ENCODE results near the gene ACSM2B.
"Not testable (repeated sequence)": the region's sequence is repeated elsewhere in the genome, so short reads cannot be mapped to it uniquely, and the experiment has no call there.

ACSM2B gene

GRCh38 chr16:20595694-20596093 lies 19.5 kb upstream of the ACSM2B start:
- DNase-seq (ENCODE audit: low spot score): not testable (repeated sequence)

- not testable (repeated sequence) for DNase-seq (ENCODE audit: low spot score)
Observed at GRCh38 chr16:20595068-20595467, 18.9 kb upstream of the ACSM2B start.

- DNase-seq (ENCODE audit: low spot score): not testable (repeated sequence)
Observed at GRCh38 chr16:20592780-20593179, 16.6 kb upstream of the ACSM2B start.

GRCh38 chr16:20589486-20589885 lies 13.3 kb upstream of the ACSM2B start:
- DNase-seq (ENCODE audit: low spot score): not testable (repeated sequence)

- DNase-seq (ENCODE audit: low spot score): not testable (repeated sequence)
Observed at GRCh38 chr16:20587645-20588074, 11.5 kb upstream of the ACSM2B start.

GRCh38 chr16:20586716-20587115 lies 10.5 kb upstream of the ACSM2B start:
- DNase-seq (ENCODE audit: low spot score): not testable (repeated sequence)

GRCh38 chr16:20586112-20586511 lies 9.9 kb upstream of the ACSM2B start:
- DNase-seq (ENCODE audit: low spot score): not testable (repeated sequence)

- DNase-seq (ENCODE audit: low spot score): not testable (repeated sequence)
Observed at GRCh38 chr16:20580487-20581259, 4.5 kb upstream of the ACSM2B start.

- not testable (repeated sequence) for DNase-seq (ENCODE audit: low spot score)
Observed at GRCh38 chr16:20578091-20578490, 1.9 kb upstream of the ACSM2B start.

GRCh38 chr16:20569117-20569651 lies 7.0 kb downstream of the ACSM2B start:
- not testable (repeated sequence) for DNase-seq (ENCODE audit: low spot score)

GRCh38 chr16:20568404-20568803 lies 7.8 kb downstream of the ACSM2B start:
- DNase-seq (ENCODE audit: low spot score): no peak

GRCh38 chr16:20566864-20567263 lies 9.3 kb downstream of the ACSM2B start:
- DNase-seq (ENCODE audit: low spot score): no peak

- DNase-seq (ENCODE audit: low spot score): not testable (repeated sequence)
Observed at GRCh38 chr16:20565334-20565733, 10.8 kb downstream of the ACSM2B start.

GRCh38 chr16:20564218-20564617 lies 11.9 kb downstream of the ACSM2B start:
- not testable (repeated sequence) for DNase-seq (ENCODE audit: low spot score)

GRCh38 chr16:20555628-20556027 lies 20.5 kb downstream of the ACSM2B start:
- DNase-seq (ENCODE audit: low spot score): not testable (repeated sequence)

- not testable (repeated sequence) for DNase-seq (ENCODE audit: low spot score)
Observed at GRCh38 chr16:20554689-20555088, 21.5 kb downstream of the ACSM2B start.

GRCh38 chr16:20553493-20553892 lies 22.7 kb downstream of the ACSM2B start:
- DNase-seq (ENCODE audit: low spot score): not testable (repeated sequence)

GRCh38 chr16:20546951-20547350 lies 29.2 kb downstream of the ACSM2B start:
- not testable (repeated sequence) for DNase-seq (ENCODE audit: low spot score)

- not testable (repeated sequence) for DNase-seq (ENCODE audit: low spot score)
Observed at GRCh38 chr16:20546278-20546853, 29.8 kb downstream of the ACSM2B start.

GRCh38 chr16:20540603-20541316 lies 35.4 kb downstream of the ACSM2B start:
- not testable (repeated sequence) for DNase-seq (ENCODE audit: low spot score)

GRCh38 chr16:20538687-20539086 lies 37.5 kb downstream of the ACSM2B start:
- DNase-seq (ENCODE audit: low spot score): no peak

- no peak for DNase-seq (ENCODE audit: low spot score)
Observed at GRCh38 chr16:20538181-20538580, 38.0 kb downstream of the ACSM2B start.
